Spleen (tissue), 7 donors: ENCODE measurements around the gene BHLHA9.

Experiments used
- POLR2A ChIP-seq, 3 donors: fragments of 450-650 bp; IDR thresholded peaks; one replicate each; pipeline ENCODE4 v1.5.1; 2017; ENCODE audit warnings: antibody characterized with exemption in 3 of 3, mild to moderate bottlenecking in 1 of 3
- POLR2AphosphoS5 ChIP-seq, 3 donors: sonication (generic); formaldehyde crosslinking; IDR thresholded peaks; one replicate each; pipeline ENCODE4 v1.5.1; 2017; ENCODE audit warnings: antibody characterized with exemption in 3 of 3
- TF ChIP-seq, protein P1 (sequence below), 11 experiments: fragments of 200-600 bp in 7 of 11; fragments of 450-650 bp in 4 of 11; sonication (generic) in 4 of 11; IDR thresholded peaks in 8 of 11; conservative IDR thresholded peaks in 3 of 11; 1 replicate in 7 of 11; 2 replicates in 4 of 11; pipeline versions ENCODE4 v1.4.0 to v1.8.0; 2016 to 2021; ENCODE audit warnings: antibody characterized with exemption in 11 of 11, inconsistent platforms in 4 of 11, mild to moderate bottlenecking in 1 of 11
- donor health status: DM: no; HTN: no; CAD: no; lungs with moderate emphysema.
- donor health status: DM: no; HTN: no; CAD: no.
- donor health status: DM: no; HTN: no; CAD: no.

DNA sequence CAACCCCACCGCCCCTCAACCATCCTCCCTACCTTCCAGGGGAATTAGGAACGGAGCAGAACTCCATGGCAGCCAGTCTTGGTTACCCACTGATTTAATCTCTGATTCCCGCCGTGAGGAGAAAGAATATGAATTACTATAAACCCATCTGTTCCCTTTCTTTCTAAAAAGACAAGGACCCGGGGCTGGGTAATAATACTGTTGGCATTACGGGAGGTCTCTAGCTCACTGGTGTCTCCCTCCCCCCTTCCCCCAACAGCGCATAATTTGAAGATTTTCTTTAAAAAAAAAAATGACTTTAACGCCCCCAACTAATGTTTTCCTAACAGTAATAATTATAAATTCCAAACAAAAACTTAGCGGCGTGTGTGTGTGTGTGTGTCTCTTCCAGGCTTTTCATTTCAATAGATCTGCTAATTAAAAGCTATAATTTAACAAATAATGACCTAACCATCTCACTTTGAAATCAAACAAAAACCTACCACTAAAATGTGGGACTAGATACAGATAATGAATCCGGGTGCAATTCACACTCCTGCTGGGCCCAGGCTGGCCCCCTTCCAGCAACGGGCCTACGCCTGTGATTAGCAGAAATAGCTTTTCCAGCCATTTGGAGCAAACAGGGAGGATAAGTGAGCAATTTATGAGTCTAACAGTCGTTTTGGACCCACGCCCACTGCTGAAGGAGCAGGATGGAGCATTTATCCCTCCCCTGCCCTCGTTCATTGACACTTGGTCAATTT is 18.2 kb upstream of the BHLHA9 start:
- TF ChIP-seq POLR2A (IDR thresholded peaks at IDR 0.05) = no peak
- TF ChIP-seq, protein P1, sequence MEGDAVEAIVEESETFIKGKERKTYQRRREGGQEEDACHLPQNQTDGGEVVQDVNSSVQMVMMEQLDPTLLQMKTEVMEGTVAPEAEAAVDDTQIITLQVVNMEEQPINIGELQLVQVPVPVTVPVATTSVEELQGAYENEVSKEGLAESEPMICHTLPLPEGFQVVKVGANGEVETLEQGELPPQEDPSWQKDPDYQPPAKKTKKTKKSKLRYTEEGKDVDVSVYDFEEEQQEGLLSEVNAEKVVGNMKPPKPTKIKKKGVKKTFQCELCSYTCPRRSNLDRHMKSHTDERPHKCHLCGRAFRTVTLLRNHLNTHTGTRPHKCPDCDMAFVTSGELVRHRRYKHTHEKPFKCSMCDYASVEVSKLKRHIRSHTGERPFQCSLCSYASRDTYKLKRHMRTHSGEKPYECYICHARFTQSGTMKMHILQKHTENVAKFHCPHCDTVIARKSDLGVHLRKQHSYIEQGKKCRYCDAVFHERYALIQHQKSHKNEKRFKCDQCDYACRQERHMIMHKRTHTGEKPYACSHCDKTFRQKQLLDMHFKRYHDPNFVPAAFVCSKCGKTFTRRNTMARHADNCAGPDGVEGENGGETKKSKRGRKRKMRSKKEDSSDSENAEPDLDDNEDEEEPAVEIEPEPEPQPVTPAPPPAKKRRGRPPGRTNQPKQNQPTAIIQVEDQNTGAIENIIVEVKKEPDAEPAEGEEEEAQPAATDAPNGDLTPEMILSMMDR (IDR thresholded peaks at IDR 0.05 in 8 of 11, conservative IDR thresholded peaks at IDR 0.05 in 3 of 11) = no peak
- no peak for TF ChIP-seq POLR2AphosphoS5 (IDR thresholded peaks at IDR 0.05)
